ENCODE measurements around the gene C17orf67.

The C17orf67 gene

GRCh38 chr17:56833809-56834379, at the start of gene C17orf67, which contains the start of gene DGKE:
C17orf67 (minus strand) TSS chr17:56833920; CDS start chr17:56815810, 18,110 bp downstream.
DGKE (plus strand) TSS chr17:56834151; CDS start chr17:56834796, 645 bp downstream.
- DNase-seq, result peak; percentile 98

GRCh38 chr17:56881685-56882295, 48.1 kb upstream of the C17orf67 start:
- DNase-seq, result no peak

- no peak for DNase-seq
Observed at GRCh38 chr17:56880571-56880970, 46.9 kb upstream of the C17orf67 start.

GRCh38 chr17:56880133-56880532, 46.4 kb upstream of the C17orf67 start:
- no peak for DNase-seq

GRCh38 chr17:56879280-56879679, 45.6 kb upstream of the C17orf67 start:
- no peak for DNase-seq

GRCh38 chr17:56876766-56877179, 43.1 kb upstream of the C17orf67 start:
- no peak for DNase-seq

GRCh38 chr17:56870081-56870651, 36.4 kb upstream of the C17orf67 start:
- no peak for DNase-seq

- no peak for DNase-seq
Observed at GRCh38 chr17:56868716-56869115, 35.0 kb upstream of the C17orf67 start.

GRCh38 chr17:56867948-56868376, 34.2 kb upstream of the C17orf67 start:
- no peak for DNase-seq

- no peak for DNase-seq
Observed at GRCh38 chr17:56866496-56866895, 32.8 kb upstream of the C17orf67 start.

GRCh38 chr17:56866076-56866475, 32.4 kb upstream of the C17orf67 start:
- no peak for DNase-seq

GRCh38 chr17:56863974-56864373, 30.3 kb upstream of the C17orf67 start:
- no peak for DNase-seq

- no peak for DNase-seq
Observed at GRCh38 chr17:56861899-56862298, 28.2 kb upstream of the C17orf67 start.

GRCh38 chr17:56851008-56851407, 17.3 kb upstream of the C17orf67 start:
- DNase-seq, result no peak

- DNase-seq, result no peak
Observed at GRCh38 chr17:56850591-56850990, 16.9 kb upstream of the C17orf67 start.

GRCh38 chr17:56849131-56849530, 15.4 kb upstream of the C17orf67 start:
- no peak for DNase-seq

GRCh38 chr17:56847106-56847505, 13.4 kb upstream of the C17orf67 start:
- DNase-seq, result no peak

- DNase-seq, result no peak
Observed at GRCh38 chr17:56845934-56846333, 12.2 kb upstream of the C17orf67 start.

GRCh38 chr17:56842577-56842976, 8.9 kb upstream of the C17orf67 start:
- no peak for DNase-seq

GRCh38 chr17:56838687-56839086, 5.0 kb upstream of the C17orf67 start:
- DNase-seq, result no peak

GRCh38 chr17:56835264-56835585, 1.5 kb upstream of the C17orf67 start:
- no peak for DNase-seq

- DNase-seq, result peak; percentile 72
Observed at GRCh38 chr17:56834380-56835263, 902 bp upstream of the C17orf67 start.

GRCh38 chr17:56833057-56833808, 487 bp downstream of the C17orf67 start:
- peak; percentile 65 for DNase-seq
